HG02884 (cell line): ENCODE measurements around the gene TEX22.

Source experiments
- ATAC-seq: cut with Tn5 transposase; IDR thresholded peaks from one replicate; pipeline ENCODE4 v1.9.1; 2021; ENCODE audit warnings: mild to moderate bottlenecking, moderate library complexity; ENCODE audit not compliant: unreplicated experiment

TEX22 gene

DNA sequence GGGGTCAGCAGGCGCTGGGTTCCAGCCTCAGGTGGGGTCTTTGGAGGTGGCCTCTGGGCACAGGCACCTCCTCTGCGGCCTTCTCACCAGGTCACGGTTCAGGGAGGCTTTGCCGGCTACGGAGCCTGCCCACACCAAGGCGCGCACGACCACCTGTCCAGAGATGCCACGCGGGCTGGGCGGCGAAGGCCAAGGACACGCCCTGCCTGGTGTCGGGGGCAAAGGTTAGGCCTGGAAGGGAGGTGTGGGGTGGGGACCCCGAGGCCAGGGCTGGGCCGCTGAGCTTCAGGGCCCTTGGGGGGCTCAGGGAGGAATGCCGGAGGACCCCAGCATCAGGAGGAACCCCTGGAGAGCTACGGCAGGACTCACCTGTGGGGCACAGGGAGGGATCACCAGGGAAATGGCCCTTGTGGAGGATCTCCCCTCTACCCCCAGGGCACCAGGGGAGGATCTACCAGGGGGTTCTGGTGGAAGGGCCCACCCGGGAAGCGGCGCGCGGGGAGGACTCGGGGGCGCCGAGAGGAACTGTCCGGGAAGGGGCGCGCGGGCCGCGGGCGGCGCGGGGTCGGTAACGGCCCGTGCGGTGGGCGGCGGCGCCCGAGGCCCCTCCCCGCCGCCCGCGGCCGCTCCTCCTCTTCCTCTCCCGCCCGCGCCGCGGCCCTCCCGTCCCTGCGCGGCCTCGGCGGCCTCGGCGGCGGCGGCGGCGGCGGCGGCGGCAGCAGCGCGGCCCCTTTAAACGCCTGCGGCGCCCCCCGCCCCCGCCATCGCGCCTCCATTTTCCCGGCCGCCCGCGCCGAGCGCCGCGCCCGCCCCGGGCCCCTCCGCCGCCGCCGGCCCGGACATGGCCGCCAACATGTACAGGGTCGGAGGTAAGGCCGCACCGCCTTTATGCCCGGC lies 21.1 kb downstream of the TEX22 start, which contains the start of gene MTA1:
Gene MTA1 (plus strand): TSS at position 633 of the 897 bp plus-strand sequence. CDS start 209 bp downstream, at position 842.
- ATAC-seq: no peak

DNA sequence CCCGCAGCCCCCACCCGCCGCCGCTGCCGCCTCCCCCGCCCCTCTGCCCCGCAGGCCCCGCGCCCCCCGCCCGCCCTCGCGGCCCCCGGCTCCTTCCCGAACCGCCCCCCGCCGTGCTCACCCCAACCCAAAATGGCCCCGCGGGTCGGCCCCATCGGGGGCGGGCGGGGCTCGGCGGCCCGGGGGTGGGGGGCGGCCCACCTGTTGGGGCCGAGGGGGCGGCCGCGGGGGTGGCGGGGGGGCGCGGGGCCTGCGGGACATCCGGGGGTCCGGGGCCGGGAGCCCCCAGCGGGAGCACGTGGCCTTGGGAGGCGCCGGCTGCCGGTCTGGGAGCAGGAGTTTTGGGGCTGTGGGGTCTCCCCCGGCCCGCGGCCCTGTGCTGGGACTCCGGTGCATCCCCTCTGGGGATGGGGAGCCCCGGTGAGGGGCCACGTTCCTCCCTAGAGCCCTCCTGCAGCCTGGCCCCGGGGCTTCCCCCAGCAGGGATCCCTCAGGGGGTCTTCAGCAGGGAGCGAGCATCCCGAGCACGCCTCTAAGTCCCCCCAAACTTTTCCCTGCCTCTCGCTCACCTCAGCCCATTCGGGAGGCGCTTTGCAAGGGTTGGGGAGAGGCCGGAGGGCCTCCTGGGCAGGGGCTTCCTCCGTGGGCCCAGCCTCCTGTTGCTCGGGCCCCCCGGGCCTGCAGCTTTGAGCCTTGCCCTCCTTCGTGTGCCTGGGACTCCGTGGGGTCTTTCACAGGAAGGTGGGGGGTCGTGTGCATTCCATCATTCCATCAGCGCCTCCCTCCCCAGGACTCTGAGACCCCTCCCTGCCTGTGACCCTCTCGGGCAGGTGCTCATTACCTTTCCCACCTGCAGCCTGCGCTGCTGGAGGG lies 22.0 kb downstream of the TEX22 start:
- no peak for ATAC-seq

DNA sequence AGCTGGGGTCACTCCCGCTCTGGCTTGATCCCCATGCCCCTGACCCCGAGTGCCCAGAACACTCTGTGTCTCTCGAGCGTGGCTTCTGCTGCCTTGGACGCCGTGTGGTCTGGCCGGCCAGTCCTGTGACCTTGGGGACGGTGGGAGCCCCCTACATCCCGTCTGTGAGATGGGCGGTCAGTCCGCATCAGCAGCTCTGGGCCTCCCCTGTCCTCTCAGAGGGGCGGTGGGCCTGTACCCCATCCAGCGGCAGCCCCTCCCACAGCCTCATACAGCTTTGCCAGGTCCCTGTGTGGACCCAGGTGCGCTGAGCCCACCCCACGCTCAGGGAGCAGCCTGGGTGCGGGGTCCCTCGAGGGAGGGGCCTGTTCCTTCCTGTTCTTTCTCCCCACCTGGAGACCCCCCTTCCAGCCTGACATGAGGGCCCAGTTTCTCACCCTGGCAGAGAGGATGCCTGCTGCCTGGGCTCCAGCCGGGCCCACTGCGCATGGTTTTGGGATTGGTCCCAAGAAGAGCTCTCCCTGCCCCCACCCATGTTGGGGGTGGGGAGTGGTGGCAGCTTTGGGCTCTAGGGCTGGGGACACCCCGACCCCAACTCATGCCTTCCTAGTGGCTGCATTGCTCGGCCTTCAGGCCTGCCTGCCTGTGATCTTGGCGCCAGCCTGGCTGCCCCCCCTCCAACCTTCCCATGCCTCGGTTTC lies 22.8 kb downstream of the TEX22 start:
- no peak for ATAC-seq

DNA sequence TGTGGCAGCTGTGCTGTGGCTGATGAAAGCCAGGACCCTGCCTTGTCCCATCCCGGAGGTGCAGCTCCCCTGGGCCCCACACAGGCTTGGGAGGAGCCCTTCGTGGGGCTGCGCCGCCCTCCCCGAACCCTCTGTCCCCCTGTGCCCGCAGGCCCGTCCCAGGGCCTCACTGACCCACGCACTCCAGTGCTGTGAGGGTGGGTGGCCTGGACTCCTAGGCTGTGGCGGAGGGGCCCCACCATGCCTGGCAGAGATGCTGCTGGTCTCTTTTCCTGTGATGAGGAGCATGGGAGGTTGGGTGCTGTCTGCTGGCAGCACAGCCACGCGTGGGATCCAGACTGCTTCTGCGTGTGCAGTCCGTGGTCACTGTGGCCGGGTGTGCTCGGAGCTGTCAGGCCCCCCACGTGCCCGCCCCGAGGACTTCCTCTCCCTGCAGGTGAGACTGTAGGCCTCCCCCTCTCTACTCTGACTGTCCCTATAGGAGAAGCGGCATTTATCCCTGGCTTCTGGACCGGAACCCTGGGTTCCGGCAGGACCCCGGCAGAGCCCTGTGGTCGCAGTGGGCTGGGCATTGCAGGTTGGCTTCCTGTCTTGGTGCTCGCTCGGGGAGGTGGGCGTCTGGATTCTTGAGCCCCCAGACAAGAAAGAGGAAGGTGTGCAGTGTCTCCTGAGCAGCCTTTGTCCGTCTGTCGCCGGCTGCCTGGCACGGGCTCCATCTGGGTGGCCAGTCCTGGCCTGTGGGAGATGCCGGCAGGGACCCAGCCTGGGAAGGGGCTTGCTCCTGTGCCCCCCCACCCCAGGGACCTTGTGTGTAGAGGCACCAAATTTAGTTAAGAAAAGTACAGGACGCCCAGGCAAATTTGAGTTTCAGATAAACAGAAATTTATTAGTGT lies 23.6 kb downstream of the TEX22 start:
- no peak for ATAC-seq

DNA sequence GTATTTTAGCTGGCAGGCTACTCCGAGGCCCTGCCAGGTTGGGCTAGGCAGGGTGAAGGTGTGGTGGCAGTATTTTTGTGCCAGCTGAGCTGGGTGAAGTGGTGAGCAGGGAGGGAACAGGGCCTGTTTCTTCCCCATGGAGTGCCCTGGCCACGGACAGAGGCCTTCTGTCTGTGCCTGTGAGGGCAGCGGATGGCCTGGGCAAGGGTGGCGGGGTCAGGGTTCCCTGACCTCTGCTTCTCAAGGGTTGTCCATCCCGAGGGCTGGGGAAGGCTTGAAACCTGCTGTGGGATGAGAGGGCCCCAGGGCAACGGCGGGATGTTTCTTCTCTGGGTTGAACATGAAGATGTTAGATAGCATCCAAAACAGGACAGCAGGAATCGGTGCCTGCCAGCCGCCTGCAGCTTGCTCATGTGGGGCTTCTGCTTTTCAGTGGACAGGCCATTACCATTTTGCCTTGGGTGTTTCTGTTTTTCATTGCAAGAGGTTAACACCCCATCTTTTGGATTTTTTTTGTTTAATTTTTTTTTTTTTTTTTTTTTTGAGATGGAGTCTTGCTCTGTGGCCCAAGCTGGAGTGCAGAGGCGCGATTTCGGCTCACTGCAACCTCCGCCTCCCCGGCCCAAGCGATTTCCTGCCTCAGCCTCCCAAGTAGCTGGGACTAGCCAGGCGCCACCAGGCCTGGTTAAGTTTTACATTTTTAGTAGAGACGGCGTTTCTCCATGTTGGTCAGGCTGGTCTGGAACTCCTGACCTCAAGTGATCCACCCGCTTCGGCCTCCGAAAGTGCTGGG lies 24.6 kb downstream of the TEX22 start:
- no peak for ATAC-seq

DNA sequence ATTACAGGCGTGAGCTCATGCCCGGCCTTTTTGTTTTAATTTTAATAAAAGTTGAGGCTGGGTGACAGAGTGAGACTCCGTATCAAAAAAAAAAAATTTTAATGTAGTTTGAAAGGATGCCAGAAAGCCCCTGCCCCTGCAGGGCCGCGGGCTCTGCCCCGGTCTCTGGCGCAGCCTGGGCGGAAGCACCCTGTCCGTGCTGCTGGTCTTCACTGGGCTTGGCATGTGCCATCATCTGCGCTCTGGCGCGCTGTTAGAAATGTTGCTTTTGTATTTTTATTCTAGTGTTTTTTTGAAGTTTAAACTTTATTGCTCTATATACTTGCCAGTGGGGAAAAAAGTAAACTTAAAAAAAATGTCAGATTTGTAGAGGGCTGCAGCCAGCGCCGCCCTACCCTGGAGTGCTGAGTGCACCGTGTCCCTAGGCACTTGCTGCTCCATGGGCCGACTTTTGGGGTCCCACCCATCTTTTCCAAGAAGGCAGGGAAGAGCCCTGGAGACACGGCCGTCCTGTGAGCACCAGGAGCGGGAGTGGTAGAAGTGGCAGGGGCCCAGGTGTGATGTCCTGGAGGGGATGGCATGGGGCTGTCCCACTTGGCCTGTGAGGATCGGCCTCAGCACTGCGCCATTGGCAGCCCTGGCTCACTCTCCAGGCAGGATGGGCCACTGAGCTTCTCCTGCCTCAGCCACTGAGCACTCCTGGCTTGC lies 25.3 kb downstream of the TEX22 start:
- no peak for ATAC-seq

DNA sequence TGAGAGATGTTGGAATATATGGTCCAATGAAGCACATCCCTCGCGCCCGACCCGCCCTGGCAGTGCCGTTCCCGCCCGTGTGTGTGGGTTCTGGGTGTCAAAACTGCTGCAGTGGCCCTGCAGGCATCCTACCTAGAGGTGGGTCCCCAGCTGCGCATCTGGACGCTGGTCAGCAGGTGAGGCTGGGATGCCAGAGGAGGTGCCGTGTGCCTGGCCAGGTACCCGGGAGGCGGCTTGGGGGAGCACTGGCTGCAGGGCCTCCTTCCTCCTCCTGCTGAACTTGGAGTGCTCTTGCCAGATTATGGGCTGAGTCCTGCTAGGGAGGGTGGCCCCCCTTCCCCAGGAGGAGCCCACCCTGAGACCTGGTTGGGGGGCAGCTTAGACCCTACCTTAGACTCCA lies 26.5 kb downstream of the TEX22 start:
- no peak for ATAC-seq

DNA sequence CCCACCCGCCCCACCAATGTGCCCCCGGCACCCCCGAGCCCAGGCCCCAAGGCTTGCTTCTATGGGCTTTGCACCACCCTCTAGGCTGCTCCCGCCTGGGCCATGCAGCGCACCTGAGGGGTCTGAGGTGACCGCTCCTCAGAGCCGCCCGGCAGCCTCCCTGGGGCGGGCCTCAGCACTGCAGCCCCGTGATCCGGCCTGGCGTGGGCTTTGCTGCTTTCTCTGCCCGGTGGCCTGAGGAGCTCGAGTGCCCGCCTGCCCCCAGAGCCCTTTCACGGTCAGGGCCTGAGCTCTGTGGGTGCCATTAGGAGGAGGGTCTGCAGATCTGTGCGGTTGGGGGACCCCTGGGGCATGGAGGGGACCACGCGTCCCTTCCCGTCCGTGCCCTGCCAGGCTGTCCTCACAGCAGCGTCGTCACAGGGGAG lies 27.5 kb downstream of the TEX22 start:
- ATAC-seq: no peak

DNA sequence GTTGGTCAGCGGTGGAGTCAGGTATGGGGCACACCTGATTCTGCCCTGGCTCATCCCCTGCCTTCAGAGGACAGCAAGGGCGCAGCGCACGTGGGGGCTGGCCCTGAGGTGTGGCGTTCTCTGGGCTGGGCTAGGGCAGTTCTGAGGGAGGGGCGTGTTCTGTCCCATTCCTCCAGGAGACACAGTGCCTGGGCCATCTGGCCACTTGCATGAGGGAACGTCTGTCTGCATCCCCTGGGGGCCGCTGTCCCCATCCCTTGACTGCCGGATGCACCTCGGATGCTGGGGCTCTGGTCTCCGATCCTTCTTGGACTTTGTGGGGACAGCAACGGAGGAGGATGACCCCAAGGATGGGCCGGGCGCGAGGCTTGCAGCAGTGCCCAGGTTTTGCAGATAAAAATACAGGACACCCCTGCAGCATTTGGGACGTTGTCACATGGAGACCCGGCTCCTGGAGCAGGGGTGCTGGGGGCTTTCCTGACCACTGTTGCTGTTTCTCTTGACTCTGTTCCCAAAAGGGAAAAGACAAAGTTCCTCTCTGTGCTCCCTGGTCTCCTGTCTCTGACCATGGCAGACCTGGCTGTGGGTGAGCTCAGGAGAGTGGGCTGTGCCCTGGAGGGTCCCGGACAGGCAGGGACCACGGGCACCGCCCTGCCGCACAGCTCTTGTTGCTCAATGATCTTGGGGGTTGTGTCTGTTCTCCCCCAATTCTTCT lies 28.2 kb downstream of the TEX22 start:
- ATAC-seq: no peak

DNA sequence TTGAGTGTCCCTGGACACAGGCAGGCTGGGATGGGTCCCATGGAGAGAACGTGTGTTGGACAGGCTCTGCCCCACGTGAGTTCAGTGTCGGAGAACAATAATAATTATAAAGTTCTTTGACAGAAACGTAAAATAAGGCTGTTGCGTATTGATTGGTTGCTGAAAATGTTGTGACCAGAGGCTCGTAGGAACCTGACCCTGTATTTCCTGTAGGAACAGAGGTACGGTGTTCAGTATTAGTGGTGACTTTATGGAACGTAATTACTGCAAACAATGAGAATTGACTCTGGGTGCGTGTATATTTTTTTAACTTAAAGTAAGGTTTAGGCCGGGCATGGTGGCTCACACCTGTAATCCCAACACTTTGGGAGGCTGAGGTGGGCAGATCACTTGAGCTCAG lies 29.1 kb downstream of the TEX22 start:
- no peak for ATAC-seq

DNA sequence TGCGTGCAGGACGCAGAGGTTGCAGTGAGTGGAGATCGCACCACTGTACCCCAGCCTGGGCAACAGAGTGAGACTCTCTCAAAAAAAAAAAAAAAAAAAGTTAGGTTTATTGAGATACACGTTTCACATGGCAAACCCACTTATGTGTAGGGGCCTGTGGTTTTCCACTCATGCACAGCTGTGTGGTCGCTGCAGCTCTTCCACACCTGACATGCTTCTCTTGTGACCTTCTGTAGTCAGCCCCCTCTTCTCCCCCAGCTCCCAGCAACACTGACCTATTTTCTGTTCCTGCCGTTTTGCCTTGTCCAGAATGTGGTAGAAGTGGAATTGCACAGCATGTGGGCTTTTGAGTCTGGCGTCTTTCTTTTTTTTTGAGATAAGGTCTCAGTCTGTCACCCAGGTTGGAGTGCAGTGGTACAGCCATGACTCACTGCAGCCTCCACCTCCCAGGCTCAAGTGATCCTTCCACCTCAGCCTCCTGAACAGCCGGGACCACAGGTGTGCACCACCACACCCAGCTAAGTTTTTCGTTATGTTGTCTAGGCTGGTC lies 29.7 kb downstream of the TEX22 start:
- ATAC-seq: no peak

DNA sequence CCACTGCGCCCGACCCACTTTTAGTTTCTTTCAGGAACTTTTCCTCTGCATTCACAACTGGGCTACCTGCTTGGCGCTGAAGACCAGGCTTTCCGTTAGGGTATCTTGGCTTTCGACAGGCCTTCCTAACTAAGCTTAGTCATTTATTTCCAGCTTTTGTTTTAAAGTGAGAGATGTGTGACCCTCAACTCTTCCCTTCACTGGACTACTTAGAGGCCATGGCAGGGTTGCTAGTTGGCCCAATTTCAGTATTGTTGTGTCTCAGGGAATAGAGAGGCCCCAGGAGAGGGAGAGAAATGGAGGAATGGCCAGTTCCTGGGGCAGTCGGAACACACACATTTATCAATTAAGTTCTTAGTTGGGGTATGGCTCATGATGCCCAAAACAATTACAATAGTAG lies 31.7 kb downstream of the TEX22 start:
- ATAC-seq: no peak

DNA sequence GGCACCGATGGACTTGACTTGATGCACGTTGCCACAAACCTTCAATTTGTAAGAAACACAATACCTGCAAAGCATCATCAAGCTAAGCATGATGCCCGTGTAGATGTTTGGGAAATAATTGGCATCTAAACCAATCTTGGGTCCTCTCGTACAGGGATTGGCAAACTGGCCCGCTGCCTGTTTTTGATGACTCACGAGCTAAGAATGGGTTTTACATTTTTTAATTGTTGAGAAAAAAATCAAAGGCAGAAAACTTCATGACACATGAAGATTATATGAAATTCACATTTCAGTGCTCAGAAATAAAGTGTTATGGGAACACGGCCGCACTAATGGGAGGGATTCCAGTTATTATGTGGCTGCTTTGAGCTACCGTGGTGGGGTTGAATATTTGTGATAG lies 32.2 kb downstream of the TEX22 start:
- no peak for ATAC-seq

DNA sequence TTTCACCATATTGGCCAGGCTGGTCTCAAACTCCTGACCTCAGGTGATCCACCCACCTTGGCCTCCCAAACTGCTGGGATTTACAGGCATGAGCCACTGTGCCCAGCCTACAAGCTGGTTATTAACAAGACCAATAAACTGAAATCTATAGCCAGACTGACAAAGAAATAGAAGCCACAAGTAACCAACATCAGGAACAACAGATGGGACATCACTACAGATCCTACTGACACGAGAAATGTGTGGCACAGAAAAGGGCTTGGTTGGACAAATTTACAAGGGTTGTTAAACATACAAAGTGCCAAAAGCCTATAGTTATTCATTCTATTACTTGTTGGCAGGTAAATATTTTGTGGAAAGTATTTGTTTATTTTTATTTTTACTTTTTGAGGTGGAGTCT lies 32.9 kb downstream of the TEX22 start:
- ATAC-seq: no peak

DNA sequence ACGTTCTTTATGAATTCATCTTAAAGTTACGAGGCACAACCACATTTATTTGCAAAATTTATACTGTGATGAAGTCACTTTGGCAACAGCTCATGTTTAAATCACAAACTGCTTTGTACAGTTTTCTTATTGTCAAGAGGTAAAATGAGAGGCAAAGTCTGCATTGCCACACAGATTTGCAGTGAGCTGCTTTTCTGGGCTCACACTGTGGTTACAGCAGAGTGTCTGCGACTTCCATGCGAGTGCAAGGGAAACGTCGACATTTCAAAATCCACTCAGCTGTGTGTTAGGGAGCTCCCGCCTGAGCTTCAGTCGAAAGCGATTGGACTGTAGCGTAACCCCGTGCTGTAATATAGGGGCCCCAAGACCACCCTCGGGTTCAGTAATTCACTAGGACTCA lies 34.3 kb downstream of the TEX22 start:
- ATAC-seq: no peak

DNA sequence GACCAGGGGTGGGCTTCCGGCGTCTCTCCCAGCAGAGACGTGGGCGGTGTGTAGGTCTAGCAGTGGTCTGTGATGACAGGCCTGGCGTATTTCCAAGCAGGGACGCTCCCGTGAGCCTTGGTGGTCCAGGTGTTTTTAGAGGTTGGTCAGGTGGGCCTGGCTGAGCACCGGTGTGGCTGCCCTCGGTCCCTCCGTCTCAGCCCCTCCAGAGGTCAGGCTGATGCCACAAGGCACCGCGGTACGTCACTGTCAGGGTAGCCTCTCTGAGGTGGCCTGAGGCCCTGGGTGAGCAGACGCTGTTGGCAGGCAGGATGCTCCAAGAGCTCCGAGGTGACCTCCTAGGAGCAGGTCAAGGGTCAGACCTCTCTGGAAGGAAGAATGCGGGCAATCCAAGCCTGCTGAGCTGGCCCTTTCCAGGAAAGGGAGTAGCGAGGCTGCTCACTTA lies 34.8 kb downstream of the TEX22 start:
- no peak for ATAC-seq

DNA sequence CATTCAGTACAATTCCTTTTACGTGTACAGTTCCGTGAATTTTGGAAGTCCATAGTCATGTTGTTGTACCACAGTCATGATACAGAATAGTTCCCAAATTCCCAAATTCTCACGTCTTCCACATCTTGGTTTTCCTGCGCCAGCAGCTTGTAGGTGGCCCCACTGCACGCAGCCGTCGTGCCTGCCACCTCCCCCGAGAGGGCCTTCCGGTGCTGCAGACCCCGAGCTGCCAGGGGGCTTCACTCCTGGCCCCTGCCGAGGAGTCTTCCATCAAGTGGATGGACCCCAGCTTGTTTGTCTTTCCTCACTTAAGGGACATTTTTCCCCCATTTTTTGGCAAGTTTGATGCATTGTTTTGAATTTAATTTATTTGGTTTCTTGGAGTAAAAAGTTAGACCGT lies 38.1 kb downstream of the TEX22 start:
- no peak for ATAC-seq
